ENCODE data around the gene COL16A1.

The COL16A1 gene

DNA sequence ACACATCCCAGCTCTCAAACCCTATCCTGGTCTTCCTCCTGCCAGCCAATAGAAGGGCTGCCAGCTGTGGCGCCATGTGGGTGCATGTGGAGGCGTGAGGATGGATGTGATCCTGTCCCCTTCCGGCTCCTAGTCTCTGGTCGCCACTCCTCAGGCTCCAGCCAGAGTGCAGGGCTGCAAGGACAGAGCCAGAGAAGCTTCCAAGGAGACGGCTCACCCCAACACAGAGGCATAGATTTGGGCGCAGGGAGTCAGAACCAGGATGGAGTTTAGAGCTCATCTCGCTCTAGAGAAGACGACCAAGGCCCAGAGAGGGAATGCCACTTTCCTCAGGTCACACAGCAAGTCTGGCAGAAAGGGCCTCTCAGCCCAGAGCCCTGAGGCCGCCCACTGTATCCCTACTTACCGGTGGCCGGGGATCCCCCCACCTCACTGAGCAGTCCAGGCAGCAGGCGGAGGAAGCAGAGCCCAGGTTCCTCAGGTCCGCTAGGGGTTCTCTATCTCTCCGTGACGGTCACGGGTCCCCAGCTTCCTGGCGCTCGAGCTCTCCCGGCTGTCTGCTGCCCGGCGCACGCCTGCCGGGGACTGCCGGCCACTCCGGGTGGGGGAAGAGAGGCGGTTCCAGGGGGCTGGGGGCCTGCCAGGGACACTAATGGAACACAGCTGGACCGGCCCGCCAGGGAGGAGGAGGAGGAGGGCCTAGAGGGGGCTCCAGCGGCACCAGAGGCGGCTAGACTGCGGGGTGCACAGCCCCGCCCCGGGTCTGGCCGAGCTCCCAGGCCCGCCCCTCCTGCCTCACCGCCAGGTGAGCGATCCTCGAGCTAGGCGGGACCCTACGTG lies at the start of gene COL16A1:
TSS of gene COL16A1 (minus strand) at position 587 of the 840 bp plus-strand sequence. CDS start 1,824 bp downstream, outside the sequence.
- intact Hi-C loops (cut with DNase I), result loop anchor here (2.0 kb wide), 1 partner anchor 39 kb away; no protein-coding TSS in a partner anchor
- peak; percentile 64 to 94 (median 78) for DNase-seq

DNA sequence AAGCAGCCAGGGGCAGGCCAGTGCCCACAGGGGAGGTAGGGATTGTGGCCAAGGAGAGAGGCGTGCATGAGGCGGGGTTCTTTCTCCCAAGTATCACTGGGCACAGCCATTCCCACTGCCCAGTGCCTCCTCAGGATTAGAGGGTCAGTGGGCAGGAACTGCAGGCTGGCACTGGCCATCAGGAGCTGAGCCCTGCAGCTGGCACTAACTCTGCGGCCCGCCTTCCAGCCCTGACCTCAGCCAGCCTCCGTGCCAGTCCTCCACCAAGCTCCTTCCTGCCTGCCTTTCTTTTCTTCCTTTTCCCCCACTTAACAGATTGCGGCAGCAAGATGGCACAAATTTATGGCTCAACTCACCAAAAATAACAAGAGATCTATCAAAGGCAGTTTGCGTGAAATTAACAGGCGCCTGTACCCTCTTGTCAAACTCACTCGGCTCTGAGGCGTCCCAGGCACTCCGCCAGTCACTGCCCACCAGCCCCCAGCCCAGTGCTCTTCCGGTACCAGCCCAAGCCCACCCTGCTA lies 49.2 kb upstream of the COL16A1 start:
- intact Hi-C loops (cut with DNase I), result no loop called here
- DNase-seq, result peak in 31 of 42 donors; percentile 36 to 81 (median 61)

DNA sequence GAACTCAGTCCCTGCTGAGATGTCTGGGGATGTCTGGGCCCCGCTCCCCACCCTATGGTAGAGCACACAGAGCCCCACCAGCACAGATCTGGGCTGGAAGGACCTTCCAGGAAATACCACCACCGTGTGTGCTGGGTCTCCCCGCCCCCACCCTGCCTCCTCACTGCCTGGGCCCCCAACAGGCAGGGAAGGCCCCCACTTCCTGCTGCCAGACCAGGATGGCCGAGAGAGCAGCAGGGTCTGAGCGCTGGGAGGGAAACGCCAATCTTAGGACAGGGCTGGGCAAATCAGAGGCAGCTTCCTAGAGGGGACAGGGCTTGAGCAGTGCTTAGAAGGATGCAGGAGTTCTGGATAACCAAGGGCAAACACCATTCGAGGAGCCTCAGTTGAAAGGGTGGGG lies 48.4 kb upstream of the COL16A1 start:
- DNase-seq, result no peak
- intact Hi-C loops (cut with DNase I), result no loop called here

DNA sequence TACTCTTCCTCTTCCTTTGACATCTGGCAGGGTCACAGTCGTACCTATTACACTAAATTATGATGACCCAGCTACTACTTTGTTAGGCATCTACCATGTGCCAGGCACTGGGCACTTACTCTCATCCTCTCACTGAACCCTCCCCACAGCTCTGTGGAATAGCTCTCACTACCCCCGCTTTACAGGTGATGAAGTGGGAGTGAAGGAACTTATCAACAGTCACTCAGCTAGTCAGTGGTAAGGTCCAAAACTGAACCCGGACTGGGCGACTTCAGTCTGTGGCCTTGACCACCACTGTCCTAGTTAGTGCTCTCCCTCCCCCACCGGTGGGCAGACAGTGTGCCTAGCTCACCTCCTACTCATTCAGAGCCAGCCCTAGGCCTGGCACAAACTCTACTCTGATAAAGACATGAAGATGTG lies 48.0 kb upstream of the COL16A1 start:
- peak in 1 of 42 donors; percentile 55 for DNase-seq
- intact Hi-C loops (cut with DNase I), result no loop called here

DNA sequence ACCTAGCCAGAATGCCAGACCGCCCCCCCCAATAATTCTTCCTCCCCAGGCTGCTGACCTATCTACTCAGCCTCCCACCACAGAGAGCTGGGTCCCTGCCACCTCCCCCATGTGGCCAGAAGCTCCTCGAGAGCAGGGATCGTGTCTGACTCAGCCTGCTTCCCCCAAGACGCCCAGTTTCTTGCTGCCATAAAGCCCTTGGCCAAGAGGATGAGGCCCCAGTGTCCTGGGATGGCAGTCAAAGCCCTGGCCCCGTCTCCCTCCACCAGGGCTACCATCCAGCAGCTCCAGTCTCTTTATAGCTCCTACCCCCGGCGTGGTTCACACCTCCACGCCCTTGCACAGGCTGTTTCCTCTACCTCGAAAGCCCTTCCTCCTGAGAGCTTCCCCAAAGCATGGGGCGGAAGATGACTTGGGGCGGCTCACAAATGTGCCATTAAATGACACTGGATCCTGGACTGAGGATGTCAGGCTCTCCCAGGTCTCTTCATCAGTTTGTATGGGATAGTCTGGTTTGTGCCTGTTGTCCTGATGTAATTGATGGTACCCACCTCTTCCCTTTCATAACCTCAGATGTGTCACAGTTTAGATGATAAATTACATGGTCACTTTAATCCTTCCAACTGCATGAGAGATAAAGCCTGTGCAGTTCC lies 47.2 kb upstream of the COL16A1 start:
- intact Hi-C loops (cut with DNase I), result no loop called here
- no peak for DNase-seq

DNA sequence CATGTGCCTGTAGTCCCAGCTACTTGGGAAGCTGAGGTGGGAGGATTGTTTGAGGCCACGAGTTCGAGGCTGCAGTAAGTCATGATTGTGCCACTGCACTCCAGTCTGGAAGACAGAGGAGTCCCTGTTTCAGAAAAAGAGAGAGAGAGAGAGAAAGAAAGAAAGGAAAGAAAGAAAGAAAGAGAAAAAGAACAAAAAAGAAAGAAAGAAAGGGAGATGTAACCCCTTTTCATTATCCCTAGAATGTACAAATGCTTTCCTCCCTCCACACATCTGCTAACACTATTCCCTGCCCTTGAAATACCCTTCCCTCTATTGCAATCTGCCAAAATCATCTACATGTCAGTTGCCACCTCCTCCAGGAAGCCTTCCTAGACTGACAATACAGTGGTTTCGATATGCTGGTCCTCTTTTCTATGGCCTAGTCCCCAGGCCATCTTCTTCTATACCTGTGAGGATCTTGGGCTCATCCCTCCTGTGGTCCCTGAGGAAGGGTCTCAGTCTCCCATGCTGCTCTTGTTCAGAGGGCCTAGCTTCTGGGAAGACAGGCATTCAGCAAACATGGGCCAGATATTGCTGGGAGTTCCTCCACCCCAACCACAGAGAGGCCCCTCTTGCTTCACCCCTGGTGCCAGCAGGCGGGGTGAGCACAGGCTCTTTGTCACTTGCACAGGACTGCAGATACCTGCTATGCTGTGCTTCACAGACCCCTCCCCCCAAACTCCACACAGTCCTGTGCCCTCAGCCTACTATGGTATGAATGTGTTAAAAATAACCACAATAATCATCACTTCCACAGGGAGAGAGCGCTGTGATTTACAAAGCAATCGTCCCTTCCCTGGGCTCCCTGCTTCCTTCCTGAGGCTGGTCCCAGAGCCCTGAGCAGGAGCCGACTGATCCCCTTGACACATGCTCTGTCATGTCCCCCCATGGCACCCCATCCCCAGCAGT lies 46.2 kb upstream of the COL16A1 start:
- no peak for DNase-seq
- intact Hi-C loops (cut with DNase I), result no loop called here

DNA sequence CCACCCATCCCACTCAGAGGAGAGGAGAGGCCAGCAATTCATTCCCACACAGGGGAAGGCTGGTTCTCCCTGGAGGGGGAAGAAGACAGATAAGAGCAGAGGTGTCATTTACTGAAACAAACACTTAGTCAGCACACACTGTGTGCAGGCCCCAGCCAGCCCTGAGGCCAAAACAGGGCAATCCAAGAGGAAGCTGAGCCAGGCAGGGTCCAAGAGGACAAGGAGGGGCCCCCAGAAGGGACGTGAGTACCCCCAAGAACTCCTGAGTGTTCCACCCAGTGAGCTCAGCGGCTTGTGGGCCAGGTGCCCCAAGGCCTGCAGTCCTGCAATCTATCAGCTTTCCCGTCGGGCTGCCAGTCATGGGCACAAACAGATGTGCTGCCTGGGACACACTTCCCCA lies 44.5 kb upstream of the COL16A1 start:
- intact Hi-C loops (cut with DNase I), result no loop called here

DNA sequence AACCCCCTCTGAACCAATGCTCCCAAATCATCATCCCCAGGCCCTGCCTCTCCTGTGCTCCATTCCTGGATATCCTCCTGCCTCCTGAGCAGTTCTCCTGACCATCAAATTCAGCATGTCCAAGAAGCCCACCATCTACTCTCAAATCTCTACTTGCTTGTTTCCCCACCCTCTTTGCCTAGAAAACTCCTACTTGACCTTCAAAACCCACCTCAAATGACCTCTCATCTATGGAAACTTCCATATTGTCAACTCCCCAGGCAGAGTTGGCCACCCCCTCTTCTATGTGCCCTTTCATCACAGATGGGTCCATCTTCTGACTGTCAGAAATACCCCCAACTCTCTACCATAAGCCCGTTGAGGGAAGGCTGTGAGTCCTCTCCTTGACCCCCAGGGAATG lies 43.5 kb upstream of the COL16A1 start:
- DNase-seq, result no peak
- intact Hi-C loops (cut with DNase I), result no loop called here

More for the DNA sequence above, 44.5 kb upstream of the COL16A1 start:
- no peak for DNase-seq

DNA sequence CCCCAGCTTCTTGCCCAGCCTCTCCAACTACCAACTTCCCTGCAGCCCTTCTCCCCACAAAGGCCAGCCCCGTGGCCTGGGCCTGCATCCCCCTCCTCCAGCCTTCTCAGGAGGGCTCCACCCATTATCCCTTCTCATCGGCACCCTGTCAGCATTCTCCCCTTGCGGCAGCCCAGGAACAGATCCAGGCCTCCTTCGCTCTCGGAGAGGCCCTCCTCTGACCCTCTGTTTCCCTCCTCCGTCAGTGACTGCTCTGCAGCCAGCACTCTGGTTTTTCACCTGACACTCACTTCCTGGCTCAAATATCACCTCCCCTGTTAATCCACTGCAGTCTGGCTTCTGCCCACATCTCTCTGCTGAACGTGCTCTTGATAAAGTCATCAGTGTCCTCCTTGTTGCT lies 42.9 kb upstream of the COL16A1 start:
- intact Hi-C loops (cut with DNase I), result no loop called here
- DNase-seq, result no peak

DNA sequence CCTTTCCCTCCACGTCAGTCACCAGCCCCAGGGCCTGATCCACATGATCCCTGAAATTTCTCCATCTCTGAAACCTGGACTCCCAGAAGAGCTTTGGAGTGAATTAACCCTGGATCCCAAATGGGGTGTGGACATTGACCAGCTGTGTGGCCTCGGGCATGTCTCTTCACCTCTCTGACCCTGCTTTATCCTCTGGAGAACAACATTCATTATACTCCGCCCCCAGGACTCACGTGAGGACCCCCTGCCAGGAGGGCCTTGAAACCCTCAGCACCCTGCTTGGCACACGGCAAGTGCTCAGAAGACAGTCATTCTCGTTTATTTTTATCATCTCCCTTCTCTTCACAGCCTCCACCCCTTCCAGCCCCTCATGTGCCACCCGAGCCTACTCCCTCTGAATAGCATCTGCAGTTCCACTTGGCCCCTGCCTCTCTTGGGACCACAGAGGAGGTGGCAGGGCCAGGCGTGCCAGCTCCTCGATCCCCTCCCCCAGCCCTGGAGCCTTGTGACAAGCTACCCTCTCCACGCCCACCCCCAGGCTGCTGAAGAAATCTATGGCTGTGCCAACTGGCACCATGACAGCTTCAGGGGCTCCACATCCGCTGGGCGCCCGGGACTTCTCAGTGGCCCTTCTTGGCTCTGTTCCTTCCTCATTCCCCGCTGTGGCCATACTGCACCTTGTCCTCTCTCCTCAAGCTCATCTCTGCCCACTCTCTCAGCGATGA lies 42.3 kb upstream of the COL16A1 start:
- DNase-seq, result peak in 1 of 42 donors; percentile 37

DNA sequence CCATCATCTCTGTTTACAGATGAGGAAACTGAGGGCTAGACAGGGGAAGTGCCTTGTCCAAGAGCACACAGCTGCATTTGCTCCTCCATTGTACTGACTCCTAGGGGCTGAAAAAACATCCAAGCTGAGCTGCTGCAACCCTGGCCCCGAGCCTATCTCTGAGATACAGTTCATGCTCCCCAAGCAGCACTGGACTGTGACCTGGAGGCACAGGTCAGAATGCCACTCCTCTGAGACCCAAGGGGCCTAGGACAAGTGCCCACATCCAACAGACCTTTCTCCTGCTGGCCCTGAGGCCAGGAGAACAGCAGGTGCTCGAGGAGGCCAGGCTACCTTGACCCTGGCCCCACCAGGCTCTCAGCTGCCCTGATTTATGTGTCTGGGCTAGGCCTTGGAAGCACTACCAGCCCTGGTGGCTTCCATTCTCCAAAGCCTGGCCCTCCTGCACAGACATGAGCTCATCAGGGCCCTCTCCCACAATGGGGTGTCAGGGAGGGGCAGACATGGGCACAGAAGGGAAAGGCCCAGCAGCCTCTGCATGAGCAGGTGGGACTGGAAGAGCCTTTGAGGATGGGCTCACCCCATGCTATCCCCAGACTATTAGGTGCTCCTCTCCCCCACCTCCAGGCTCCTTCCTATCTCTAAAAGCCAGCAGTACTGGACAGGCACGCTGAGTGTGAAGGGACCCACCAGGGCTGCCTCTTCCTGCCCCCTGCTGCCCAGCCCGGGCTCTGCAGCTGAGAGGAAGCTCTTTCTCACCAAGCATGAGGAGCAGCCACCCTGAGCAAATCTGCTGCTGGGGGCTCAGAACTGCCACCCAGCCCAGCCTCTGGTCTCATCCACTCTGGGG lies 41.5 kb upstream of the COL16A1 start:
- peak in 41 of 42 donors; percentile 58 to 88 (median 75) for DNase-seq
- intact Hi-C loops (cut with DNase I), result no loop called here

More for the DNA sequence above, 42.3 kb upstream of the COL16A1 start:
- intact Hi-C loops (cut with DNase I), result no loop called here

DNA sequence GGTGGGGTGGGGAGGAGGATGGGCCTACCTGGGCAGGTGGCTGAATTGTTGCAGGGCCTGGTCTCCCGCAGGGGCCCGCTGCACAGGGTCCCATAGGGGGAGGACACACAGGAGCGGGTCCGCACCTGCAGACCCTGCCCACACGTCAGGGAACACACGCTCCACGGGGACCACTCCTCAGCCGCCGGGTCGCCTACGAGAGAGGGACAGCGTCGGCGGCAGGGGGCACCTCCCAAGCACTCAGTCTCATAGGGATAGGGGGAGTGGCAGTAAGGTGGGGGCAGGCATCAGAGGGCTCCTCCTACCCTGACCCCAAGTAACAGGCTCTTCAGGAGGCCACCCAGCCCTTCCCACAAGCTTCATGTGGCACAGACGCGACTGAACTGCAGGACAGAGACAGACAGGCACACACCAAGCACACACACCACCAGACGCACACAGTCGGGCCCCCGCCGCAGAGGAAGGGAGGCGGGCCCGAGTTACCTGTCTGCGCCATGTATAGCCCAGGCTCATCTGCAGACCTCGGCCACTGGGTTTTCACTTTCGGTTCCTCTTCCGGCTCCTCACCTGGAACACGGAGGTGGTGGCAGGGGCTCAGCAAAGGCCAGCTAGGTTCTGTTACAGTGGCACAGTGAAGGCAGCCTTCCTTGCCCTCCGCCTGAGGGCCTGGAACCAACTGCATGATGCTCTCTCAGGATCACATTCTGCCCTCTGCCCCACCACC lies 40.5 kb upstream of the COL16A1 start:
- intact Hi-C loops (cut with DNase I), result no loop called here
- DNase-seq, result no peak

DNA sequence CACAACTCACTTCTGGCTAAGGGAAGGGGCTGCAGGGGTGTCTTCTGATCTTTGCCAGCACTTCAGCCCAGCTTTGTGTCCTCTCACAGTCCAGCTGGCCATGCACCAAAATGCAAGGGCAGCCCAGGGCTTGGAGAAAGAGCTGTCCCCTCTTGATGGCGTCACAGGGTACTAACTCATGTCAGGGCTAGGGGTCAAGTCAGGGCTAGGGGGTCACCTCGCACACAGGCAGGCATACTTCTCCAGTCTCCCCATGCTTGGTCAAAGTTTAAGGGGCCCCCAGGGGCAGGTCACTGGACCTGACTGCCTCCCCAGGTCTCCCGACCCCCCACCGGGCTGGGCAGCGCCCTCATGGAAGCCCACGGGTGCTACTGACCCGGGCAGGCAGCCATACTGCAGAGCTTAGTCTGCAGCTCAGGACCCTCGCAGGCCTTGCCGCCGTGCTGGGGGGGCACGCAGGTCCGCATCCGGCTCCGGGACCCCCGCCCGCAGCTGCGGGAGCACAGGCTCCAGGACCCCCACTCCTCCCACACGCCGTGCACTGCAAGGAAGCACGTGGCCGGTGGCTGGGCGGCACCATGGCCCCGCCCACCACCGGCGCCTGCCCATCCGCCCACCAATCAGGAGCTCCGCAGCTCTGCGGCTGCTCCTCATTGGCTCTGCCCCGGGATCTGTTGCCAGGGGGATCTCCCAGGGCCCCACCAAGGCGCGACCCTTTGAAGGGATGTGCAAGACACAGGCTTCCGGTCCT lies 38.8 kb upstream of the COL16A1 start:
- no peak for DNase-seq
- intact Hi-C loops (cut with DNase I), result no loop called here

DNA sequence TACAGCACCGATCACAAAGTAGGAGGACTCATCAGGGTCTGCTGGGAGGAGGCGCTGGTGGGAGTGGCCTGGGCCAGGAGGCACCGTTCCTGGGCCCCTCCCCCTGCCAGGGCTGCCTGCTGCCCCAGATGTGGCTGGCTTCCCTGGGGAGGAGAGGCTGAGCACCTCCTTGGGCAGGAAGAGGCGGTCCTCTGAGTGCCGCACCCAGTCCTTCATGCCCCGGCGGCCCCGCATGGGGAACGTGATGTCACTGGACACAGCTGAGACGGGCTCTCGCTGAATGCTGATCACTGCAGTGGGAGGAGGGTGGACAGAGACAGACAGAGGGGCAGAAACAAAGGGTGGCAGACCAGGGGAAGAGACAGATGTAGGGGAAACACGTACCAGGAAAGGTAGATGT lies 35.5 kb upstream of the COL16A1 start:
- intact Hi-C loops (cut with DNase I), result no loop called here
- no peak for DNase-seq

DNA sequence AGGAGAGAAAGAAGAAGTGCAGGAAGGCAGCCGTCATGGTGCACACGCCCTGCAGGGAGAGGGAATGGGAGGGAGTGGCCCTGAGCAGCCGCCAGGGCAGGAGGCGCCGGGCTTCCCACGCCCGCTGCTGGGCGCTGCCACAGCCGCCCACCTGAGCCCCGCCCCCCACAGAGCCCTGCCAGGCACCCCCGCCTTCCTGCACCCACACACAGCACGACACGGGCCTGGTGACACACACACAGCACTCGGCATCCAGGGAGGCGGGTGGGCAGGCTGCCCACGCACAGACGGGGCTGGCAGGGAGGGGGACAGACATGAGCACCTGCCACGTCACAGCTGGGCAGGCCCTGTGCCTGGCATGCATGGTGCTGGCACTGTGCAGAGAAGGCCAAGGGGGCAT lies 32.9 kb upstream of the COL16A1 start:
- peak in 40 of 42 donors; percentile 28 to 90 (median 68) for DNase-seq
- intact Hi-C loops (cut with DNase I), result no loop called here

DNA sequence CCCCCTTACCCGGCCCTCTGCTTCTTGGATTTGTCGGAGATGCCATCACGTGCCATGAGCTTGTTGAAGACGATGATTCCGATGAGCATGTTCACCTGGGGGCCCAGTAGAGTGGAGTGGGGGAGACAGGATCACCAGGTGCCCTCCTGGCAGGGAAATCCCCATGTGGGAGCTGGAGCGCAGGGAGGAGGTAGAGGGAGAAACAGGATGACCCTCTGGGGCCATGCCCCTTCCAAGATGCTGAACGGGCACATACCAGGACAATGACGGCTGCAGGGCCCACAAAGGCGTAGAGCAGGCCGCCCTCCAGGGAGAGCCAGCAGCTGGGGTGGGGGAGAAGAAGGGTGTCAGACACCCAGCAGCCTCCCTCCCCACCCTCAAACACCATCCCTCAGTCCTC lies 31.8 kb upstream of the COL16A1 start:
- intact Hi-C loops (cut with DNase I), result no loop called here
- no peak for DNase-seq
